Hair follicle dermal papilla cell (primary cell): ENCODE measurements around the gene C1orf146. TPM values are rescaled to one million over a fixed set of nuclear protein-coding genes. Genes with fewer than 3 reads are reported as not detected.

Source experiments
- total RNA-seq: library from RNA; depleted of rRNA; stranded (reverse); fragments of >200 nt; gene quantifications from 2 replicates; pipeline ENCODE4 v1.2.3, GENCODE V29; 2012

C1orf146 gene
- not detected in 2 replicates for total RNA-seq

GRCh38 chr1:92217721-92218120 lies at the start of gene C1orf146:
Gene C1orf146, plus strand, starts transcription at chr1:92217915. Its CDS starts 13,506 bp downstream, at chr1:92231421.

Other genes starting within 250 kb of the C1orf146 start
- 0.49 and 0.65 TPM in 2 replicates for gene EPHX4, start 187.9 kb upstream of the C1orf146 start, total RNA-seq
- gene SETSIP, start 142.5 kb upstream of the C1orf146 start, total RNA-seq: 0.16 TPM in 1 of 2 replicates, not detected in the other
- gene BTBD8, start 137.6 kb upstream of the C1orf146 start, total RNA-seq: 5.3 and 6.3 TPM in 2 replicates
- gene GLMN, start 81.1 kb downstream of the C1orf146 start, total RNA-seq: 7.0 and 9.2 TPM in 2 replicates
- 13.1 and 14.7 TPM in 2 replicates for gene RPAP2, start 81.1 kb downstream of the C1orf146 start, total RNA-seq